ENCODE data around the gene PCDHB16.
"Not testable (repeated sequence)": the region's sequence is repeated elsewhere in the genome, so short reads cannot be mapped to it uniquely, and the experiment has no call there.

DNA sequence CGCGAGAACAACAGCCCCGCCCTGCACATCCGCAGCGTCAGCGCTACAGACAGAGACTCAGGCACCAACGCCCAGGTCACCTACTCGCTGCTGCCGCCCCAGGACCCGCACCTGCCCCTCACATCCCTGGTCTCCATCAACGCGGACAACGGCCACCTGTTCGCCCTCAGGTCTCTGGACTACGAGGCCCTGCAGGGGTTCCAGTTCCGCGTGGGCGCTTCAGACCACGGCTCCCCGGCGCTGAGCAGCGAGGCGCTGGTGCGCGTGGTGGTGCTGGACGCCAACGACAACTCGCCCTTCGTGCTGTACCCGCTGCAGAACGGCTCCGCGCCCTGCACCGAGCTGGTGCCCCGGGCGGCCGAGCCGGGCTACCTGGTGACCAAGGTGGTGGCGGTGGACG, 33.3 kb downstream of the PCDHB16 start:
- TF ChIP-seq, protein P1, sequence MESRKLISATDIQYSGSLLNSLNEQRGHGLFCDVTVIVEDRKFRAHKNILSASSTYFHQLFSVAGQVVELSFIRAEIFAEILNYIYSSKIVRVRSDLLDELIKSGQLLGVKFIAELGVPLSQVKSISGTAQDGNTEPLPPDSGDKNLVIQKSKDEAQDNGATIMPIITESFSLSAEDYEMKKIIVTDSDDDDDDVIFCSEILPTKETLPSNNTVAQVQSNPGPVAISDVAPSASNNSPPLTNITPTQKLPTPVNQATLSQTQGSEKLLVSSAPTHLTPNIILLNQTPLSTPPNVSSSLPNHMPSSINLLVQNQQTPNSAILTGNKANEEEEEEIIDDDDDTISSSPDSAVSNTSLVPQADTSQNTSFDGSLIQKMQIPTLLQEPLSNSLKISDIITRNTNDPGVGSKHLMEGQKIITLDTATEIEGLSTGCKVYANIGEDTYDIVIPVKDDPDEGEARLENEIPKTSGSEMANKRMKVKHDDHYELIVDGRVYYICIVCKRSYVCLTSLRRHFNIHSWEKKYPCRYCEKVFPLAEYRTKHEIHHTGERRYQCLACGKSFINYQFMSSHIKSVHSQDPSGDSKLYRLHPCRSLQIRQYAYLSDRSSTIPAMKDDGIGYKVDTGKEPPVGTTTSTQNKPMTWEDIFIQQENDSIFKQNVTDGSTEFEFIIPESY (CRISPR knock-in tag; IDR thresholded peaks at IDR 0.05), result not testable (repeated sequence)
- TF ChIP-seq CC2D1A (CRISPR knock-in tag; IDR thresholded peaks at IDR 0.05), result not testable (repeated sequence)

Data from HepG2 (cell line).